GM19035 (cell line): ENCODE measurements around the gene TCERG1.

Source experiments
- ATAC-seq: cut with Tn5 transposase; IDR thresholded peaks from one replicate; pipeline ENCODE4 v1.9.1; 2021; ENCODE audit not compliant: unreplicated experiment

TCERG1 gene

GRCh38 chr5:146446861-146447733 is at the start of gene TCERG1:
Gene TCERG1 (plus strand): TSS chr5:146447333. CDS start chr5:146447350, 17 bp downstream.
- peak; percentile 94 for ATAC-seq

- no peak for ATAC-seq
Observed at GRCh38 chr5:146398826-146399225, 48.3 kb upstream of the TCERG1 start.

GRCh38 chr5:146399481-146399880 is 47.7 kb upstream of the TCERG1 start:
- ATAC-seq, result no peak

- no peak for ATAC-seq
Observed at GRCh38 chr5:146400201-146400600, 46.9 kb upstream of the TCERG1 start.

GRCh38 chr5:146401021-146401420 is 46.1 kb upstream of the TCERG1 start:
- no peak for ATAC-seq

GRCh38 chr5:146402949-146403348 is 44.2 kb upstream of the TCERG1 start:
- ATAC-seq, result no peak

- ATAC-seq, result no peak
Observed at GRCh38 chr5:146409054-146409671, 38.0 kb upstream of the TCERG1 start.

- no peak for ATAC-seq
Observed at GRCh38 chr5:146410272-146410671, 36.9 kb upstream of the TCERG1 start.

- no peak for ATAC-seq
Observed at GRCh38 chr5:146419696-146420095, 27.4 kb upstream of the TCERG1 start.

GRCh38 chr5:146425023-146425422 is 22.1 kb upstream of the TCERG1 start:
- no peak for ATAC-seq

- no peak for ATAC-seq
Observed at GRCh38 chr5:146426305-146426704, 20.8 kb upstream of the TCERG1 start.

GRCh38 chr5:146426853-146427618 is 20.1 kb upstream of the TCERG1 start:
- ATAC-seq, result peak; percentile 57

GRCh38 chr5:146427619-146427997 is 19.5 kb upstream of the TCERG1 start:
- no peak for ATAC-seq

- no peak for ATAC-seq
Observed at GRCh38 chr5:146428658-146429057, 18.5 kb upstream of the TCERG1 start.

- ATAC-seq, result no peak
Observed at GRCh38 chr5:146440353-146440752, 6.8 kb upstream of the TCERG1 start.

GRCh38 chr5:146440870-146441495 is 6.2 kb upstream of the TCERG1 start:
- no peak for ATAC-seq

- no peak for ATAC-seq
Observed at GRCh38 chr5:146441896-146442295, 5.2 kb upstream of the TCERG1 start.

- peak; percentile 21 for ATAC-seq
Observed at GRCh38 chr5:146447734-146448380, 724 bp downstream of the TCERG1 start.

- no peak for ATAC-seq
Observed at GRCh38 chr5:146448783-146449519, 1.8 kb downstream of the TCERG1 start.

GRCh38 chr5:146450002-146450401 is 2.9 kb downstream of the TCERG1 start:
- ATAC-seq, result no peak
